A673 (cell line): Measurements from ENCODE around the gene PTBP1.
"Not testable (repeated sequence)": the region's sequence is repeated elsewhere in the genome, so short reads cannot be mapped to it uniquely, and the experiment has no call there.

Experiments
- EZH2 ChIP-seq: fragments of 200-600 bp; sonication (generic); IDR thresholded peaks from 2 replicates; pipeline ENCODE4 v1.6.1; 2017; ENCODE audit warnings: borderline replicate concordance, low read depth, mild to moderate bottlenecking, mixed read lengths, antibody characterized with exemption, low read length; ENCODE audit not compliant: poor library complexity, severe bottlenecking
- TF ChIP-seq, protein P1 (sequence below): fragments of 300-800, 200-600 bp; sonication (generic); conservative IDR thresholded peaks from 2 replicates; pipeline ENCODE4 v1.5.1; 2017; ENCODE audit warnings: low read depth, mild to moderate bottlenecking, antibody characterized with exemption, low read length, moderate library complexity, mixed read lengths

DNA sequence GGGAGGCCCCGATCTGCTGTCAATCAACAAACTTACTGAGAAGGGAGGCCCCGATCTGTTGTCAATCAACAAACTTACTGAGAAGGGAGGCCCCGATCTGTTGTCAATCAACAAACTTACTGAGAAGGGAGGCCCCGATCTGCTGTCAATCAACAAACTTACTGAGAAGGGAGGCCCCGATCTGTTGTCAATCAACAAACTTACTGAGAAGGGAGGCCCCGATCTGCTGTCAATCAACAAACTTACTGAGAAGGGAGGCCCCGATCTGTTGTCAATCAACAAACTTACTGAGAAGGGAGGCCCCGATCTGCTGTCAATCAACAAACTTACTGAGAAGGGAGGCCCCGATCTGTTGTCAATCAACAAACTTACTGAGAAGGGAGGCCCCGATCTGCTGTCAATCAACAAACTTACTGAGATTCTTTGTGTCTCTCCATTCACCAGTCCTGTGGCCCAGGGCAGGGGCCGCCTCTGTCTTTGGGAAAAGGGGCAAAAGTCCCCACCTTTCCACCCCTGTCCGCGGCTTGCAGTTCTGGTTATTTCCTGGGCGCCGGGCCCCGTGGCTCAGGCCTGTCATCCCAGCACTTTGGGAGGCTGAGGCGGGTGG is 56.5 kb downstream of the PTBP1 start:
- TF ChIP-seq, protein P1, sequence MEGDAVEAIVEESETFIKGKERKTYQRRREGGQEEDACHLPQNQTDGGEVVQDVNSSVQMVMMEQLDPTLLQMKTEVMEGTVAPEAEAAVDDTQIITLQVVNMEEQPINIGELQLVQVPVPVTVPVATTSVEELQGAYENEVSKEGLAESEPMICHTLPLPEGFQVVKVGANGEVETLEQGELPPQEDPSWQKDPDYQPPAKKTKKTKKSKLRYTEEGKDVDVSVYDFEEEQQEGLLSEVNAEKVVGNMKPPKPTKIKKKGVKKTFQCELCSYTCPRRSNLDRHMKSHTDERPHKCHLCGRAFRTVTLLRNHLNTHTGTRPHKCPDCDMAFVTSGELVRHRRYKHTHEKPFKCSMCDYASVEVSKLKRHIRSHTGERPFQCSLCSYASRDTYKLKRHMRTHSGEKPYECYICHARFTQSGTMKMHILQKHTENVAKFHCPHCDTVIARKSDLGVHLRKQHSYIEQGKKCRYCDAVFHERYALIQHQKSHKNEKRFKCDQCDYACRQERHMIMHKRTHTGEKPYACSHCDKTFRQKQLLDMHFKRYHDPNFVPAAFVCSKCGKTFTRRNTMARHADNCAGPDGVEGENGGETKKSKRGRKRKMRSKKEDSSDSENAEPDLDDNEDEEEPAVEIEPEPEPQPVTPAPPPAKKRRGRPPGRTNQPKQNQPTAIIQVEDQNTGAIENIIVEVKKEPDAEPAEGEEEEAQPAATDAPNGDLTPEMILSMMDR = not testable (repeated sequence)
- not testable (repeated sequence) for TF ChIP-seq EZH2
